ENCODE results near the gene PDE7B.

Gene PDE7B

GRCh38 chr6:136158387-136158821 lies 306.9 kb downstream of the PDE7B start:
- no peak overlapping the region for H3K4me3 ChIP-seq (ENCODE audit: low read length)
- TF ChIP-seq CTCF (conservative IDR thresholded peaks at IDR 0.05; ENCODE audit: low read length), result no peak
- no peak for DNase-seq (ENCODE audit: low read depth)

GRCh38 chr6:136158971-136159370 lies 307.5 kb downstream of the PDE7B start:
- DNase-seq (ENCODE audit: low read depth), result no peak
- H3K4me3 ChIP-seq (ENCODE audit: low read length), result no peak overlapping the region
- TF ChIP-seq CTCF (conservative IDR thresholded peaks at IDR 0.05; ENCODE audit: low read length), result no peak

GRCh38 chr6:136160250-136160649 lies 308.7 kb downstream of the PDE7B start:
- no peak overlapping the region for H3K4me3 ChIP-seq (ENCODE audit: low read length)
- DNase-seq (ENCODE audit: low read depth), result no peak
- TF ChIP-seq CTCF (conservative IDR thresholded peaks at IDR 0.05; ENCODE audit: low read length), result no peak

- no peak overlapping the region for H3K4me3 ChIP-seq (ENCODE audit: low read length)
- DNase-seq (ENCODE audit: low read depth), result no peak
- TF ChIP-seq CTCF (conservative IDR thresholded peaks at IDR 0.05; ENCODE audit: low read length), result no peak
Measured at GRCh38 chr6:136161950-136162349, 310.4 kb downstream of the PDE7B start.

- no peak for DNase-seq (ENCODE audit: low read depth)
- no peak overlapping the region for H3K4me3 ChIP-seq (ENCODE audit: low read length)
- TF ChIP-seq CTCF (conservative IDR thresholded peaks at IDR 0.05; ENCODE audit: low read length), result no peak
Measured at GRCh38 chr6:136163260-136163659, 311.8 kb downstream of the PDE7B start.

- H3K4me3 ChIP-seq (ENCODE audit: low read length), result no peak overlapping the region
- no peak for DNase-seq (ENCODE audit: low read depth)
- TF ChIP-seq CTCF (conservative IDR thresholded peaks at IDR 0.05; ENCODE audit: low read length), result no peak
Measured at GRCh38 chr6:136166815-136167214, 315.3 kb downstream of the PDE7B start.

- TF ChIP-seq CTCF (conservative IDR thresholded peaks at IDR 0.05; ENCODE audit: low read length), result no peak
- no peak overlapping the region for H3K4me3 ChIP-seq (ENCODE audit: low read length)
- no peak for DNase-seq (ENCODE audit: low read depth)
Measured at GRCh38 chr6:136169394-136170148, 318.1 kb downstream of the PDE7B start.

Measured in AG10803 (cell line).